TTC549 (cell line): ENCODE data around the gene SLC66A1.

Experiments used
- FAIRE-seq: peaks from 2 replicates; lab custom pipeline; 2012; peaks lifted over from hg19 to GRCh38; lab: Jason Lieb, UNC

Gene SLC66A1

GRCh38 chr1:19325958-19326747 lies 14.0 kb downstream of the SLC66A1 start:
- no peak for FAIRE-seq

GRCh38 chr1:19326748-19327065 lies 14.6 kb downstream of the SLC66A1 start:
- FAIRE-seq = no peak

GRCh38 chr1:19327301-19327700 lies 15.2 kb downstream of the SLC66A1 start:
- FAIRE-seq = no peak

GRCh38 chr1:19327736-19328135 lies 15.6 kb downstream of the SLC66A1 start:
- no peak for FAIRE-seq

- FAIRE-seq = no peak
These were observed 16.4 kb downstream of the SLC66A1 start for GRCh38 chr1:19328486-19328885.

- FAIRE-seq = no peak
These were observed 17.1 kb downstream of the SLC66A1 start for GRCh38 chr1:19329188-19329587.

GRCh38 chr1:19329611-19330010 lies 17.5 kb downstream of the SLC66A1 start:
- FAIRE-seq = no peak

- FAIRE-seq = no peak
These were observed 18.5 kb downstream of the SLC66A1 start for GRCh38 chr1:19330449-19331135.

GRCh38 chr1:19331262-19331878 lies 19.2 kb downstream of the SLC66A1 start:
- no peak for FAIRE-seq

GRCh38 chr1:19332832-19333231 lies 20.7 kb downstream of the SLC66A1 start:
- FAIRE-seq = no peak

- FAIRE-seq = no peak
These were observed 21.6 kb downstream of the SLC66A1 start for GRCh38 chr1:19333587-19334354.

- no peak for FAIRE-seq
These were observed 24.4 kb downstream of the SLC66A1 start for GRCh38 chr1:19336543-19336942.

GRCh38 chr1:19337289-19337688 lies 25.2 kb downstream of the SLC66A1 start:
- no peak for FAIRE-seq

- FAIRE-seq = no peak
These were observed 26.2 kb downstream of the SLC66A1 start for GRCh38 chr1:19338323-19338762.

- no peak for FAIRE-seq
These were observed 27.2 kb downstream of the SLC66A1 start for GRCh38 chr1:19339214-19339861.

- FAIRE-seq = no peak
These were observed 28.3 kb downstream of the SLC66A1 start for GRCh38 chr1:19340387-19340937.

- no peak for FAIRE-seq
These were observed 29.3 kb downstream of the SLC66A1 start for GRCh38 chr1:19341201-19342061.

GRCh38 chr1:19342062-19342750 lies 30.1 kb downstream of the SLC66A1 start:
- no peak for FAIRE-seq

GRCh38 chr1:19342894-19343616 lies 30.9 kb downstream of the SLC66A1 start:
- FAIRE-seq = no peak
